ENCODE measurements around the gene NR1I3.
A peak's percentile ranks its signal among the peaks of the same experiment; 100 is the strongest.
"Not testable (repeated sequence)": the region's sequence is repeated elsewhere in the genome, so short reads cannot be mapped to it uniquely, and the experiment has no call there.

NR1I3 gene

DNA sequence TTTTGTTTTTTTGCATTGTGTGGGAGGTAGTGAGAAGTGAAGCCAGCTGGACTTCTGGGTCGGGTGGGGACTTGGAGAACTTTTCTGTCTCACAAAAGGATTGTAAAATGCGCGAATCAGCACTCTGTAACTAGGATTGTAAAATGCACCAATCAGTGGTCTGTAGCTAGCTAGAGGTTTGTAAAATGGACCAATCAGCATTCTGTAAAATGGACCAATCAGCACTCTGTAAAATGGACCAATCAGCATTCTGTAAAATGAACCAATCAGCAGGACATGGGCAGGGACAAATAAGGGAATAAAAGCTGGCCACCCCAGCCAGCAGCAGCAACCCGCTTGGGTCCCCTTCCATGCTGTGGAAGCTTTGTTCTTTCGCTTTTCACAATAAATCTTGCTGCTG lies 12.1 kb upstream of the NR1I3 start:
- not testable (repeated sequence) for DNase-seq

DNA sequence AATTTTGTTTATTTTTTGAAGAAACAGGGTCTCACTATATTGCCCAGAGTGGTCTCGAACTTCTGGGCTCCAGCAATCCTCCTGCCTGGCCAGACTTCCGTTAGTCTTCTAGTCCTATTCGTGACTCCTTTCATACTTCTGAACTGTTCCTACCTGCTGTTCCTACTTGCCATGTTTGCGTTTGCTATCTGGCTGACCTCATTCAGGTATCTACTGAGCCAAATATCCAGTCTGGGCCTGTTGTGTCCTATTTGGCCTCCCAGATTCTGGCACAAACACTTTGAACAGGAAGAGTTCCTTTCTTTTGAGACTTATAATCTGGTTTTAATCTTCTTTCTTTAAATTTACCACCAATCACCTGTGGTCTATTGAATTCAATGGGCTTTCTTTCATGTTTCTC lies 6.9 kb upstream of the NR1I3 start:
- DNase-seq = no peak

DNA sequence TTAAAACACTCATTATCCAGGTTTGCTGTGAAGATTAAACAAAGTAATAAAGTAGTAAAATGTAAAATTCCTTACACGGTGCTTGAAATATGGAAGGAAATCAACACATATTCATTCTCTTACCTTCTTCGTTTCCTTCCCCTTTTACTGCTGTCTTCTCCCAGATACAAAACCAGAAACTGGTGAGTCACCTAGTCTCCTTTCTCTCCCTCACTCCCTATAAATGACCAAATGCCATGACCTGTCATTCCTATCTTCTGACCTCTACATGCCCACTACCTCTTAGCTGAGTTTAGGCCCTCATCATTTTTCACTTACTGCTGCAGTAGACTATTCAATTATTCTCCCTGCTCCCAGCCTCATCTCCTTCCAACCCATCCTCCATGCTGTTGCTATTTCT lies 4.3 kb upstream of the NR1I3 start:
- no peak for DNase-seq

DNA sequence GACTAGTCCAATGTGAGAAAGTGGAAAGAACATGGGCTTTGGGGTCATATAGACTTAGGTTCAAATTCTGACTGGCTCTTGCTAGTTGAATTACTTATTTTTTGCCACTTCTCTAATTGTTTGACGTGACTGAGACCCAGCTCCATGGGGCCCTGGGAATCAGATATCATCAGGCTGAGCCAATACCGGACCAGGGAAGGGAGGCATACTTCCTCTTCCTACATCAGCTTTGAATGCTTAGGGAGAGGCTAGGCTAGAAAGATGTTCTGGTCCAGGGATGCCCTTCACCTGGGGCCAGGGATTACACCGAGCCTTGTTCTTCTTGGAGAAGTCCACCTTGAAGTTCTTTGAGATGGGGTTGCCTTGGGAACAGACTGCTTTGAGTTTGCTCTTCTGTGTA lies 3.7 kb upstream of the NR1I3 start:
- DNase-seq = peak in 1 of 3 experiments; percentile 5

DNA sequence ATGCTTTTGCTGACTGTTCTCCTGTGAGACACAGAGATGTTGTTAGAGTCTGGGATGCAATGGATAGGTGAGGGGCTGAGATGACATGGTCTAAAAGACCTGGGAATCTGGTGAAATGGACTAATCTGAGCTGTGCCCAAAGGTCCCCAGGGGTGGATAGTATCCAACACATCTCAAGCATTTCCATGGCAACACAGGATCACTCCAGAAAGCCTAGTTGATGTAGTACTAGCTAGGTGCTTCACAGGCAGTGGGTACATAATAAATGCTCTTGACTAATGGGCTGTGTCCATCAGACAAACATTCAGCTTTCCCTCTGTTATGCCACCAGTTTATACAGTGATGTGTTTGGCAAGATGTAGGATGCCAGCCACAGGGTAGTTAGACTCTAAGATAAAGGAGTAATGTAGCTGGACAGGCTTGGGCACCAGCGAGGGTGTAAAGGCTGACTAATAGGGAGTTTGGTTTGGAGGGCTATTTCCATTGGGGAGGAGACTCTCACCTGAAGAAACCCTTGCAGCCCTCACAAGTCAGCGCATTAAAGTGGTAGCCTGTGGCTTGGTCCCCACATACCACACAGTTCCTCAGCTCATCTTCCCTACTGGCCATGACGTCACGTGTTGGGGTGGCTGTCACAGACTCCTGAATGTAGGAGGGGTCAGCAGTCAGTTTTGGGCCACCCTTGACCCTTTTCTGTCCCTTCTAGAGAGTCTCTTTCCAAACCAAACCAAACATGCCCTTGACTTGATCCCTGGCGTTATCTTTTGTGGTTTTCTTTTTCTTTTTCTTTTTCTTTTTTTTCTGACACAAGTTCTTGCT lies 1.8 kb downstream of the NR1I3 start:
- DNase-seq = peak in 2 of 3 experiments; percentile 12 to 35

DNA sequence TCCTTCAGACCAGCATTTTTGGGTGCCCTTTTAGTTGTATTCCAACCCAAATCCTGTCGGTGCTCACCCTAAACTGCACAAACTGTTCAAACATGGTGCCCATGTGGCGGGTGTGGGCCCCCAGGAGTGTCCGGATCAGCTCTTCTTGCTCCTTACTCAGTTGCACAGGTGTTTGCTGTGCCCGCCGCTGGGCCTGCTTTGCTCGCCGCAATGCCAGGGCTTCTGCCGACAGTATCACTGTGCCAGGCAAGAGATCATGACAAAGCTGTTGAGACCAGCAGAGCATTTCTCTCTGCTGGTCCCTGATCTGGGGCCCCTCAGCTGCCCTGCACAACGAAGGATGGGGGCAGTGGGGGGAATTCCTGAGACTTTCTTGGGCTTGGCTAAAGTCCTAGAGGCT lies 4.9 kb downstream of the NR1I3 start:
- no peak for DNase-seq

DNA sequence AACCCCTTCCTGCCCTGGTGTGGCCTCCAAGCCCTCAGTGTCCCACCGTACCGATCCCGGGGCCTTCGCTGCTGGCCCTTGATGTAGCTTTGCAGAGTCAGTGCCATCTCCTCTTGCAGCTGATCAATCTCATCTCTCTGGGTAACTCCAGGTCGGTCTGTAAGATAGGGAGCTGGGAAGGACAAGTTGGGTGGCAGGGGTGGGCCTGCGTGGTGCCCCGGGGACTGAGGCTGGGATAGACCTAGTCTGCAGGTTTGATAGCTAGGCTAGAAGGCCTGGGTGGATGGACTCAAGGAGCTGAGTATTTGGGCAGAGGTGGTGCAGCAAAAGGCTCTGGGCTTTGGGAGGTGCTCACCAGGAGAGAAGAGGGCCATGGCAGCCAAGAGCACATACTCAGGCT lies 7.2 kb downstream of the NR1I3 start:
- DNase-seq = no peak

DNA sequence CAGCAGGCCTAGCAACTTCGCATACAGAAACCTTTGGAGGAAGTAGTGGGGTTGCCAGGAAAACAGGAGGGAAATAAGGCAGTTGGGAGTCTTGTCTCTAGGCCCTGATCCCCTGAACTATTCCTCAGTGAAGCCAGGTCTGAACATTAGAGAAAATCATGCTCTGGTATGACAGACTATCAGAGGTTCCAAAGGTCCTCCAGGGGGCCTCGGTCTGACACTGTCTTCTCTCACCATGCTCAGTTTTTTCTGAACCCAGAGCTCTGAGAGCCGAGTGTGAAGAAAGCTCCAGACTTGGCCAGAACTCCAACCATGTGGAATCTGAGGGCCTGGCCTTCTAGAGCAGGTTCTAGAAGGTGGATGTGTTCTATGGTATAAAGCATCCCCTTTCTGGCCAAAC lies 8.1 kb downstream of the NR1I3 start:
- peak in 1 of 3 experiments; percentile 4 for DNase-seq

DNA sequence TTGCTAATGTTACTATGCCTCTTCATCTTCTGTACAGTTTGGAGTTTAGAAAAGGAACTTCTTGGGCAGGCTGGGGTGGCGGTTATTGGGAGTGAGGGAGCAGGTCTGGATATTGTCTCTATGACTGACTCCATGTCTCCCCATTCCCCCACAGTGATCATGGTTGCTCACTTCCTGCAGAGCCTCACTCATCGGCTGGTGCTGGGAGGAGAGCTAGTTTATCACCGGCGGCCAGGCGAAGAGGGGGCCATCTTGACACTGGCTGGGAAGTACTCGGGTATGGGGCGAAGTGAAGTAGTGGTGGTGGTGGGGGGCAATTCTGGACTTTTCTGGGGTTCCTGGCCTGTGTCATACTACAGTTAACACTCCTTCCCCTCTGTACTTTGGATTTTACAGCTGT lies 10.0 kb downstream of the NR1I3 start:
- DNase-seq = no peak

DNA sequence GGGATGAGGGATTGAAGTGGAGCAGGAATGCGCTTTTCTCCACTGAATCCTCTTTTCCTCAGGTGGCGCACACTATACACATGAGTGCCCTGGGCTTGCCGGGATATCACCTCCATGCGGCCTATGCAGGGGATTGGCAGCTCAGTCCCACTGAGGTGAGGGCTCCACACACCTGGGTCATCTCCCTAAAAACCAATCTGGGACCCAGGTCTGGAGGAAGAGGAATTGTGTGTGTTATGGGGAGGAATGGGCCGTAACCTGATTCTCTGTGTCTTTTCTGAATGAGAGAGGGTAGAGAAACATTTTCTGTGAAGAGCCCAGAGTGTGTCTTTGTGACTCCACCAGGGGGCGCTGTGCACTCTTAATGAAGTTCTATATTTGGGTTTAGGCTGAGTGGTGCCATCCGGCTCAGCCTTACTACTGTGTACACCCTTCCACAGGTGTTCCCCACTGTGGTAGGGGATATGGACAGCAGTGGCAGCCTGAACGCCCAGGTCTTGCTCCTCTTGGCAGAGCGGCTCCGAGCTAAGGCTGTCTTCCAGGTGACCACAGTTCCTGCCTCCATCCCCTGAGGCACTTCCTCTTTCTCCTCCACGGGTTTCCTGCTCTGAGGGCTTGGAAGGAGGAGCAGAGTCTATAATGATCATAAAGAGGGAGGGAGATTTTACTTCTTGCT lies 10.7 kb downstream of the NR1I3 start:
- peak; percentile 62 to 94 (median 84) for DNase-seq

DNA sequence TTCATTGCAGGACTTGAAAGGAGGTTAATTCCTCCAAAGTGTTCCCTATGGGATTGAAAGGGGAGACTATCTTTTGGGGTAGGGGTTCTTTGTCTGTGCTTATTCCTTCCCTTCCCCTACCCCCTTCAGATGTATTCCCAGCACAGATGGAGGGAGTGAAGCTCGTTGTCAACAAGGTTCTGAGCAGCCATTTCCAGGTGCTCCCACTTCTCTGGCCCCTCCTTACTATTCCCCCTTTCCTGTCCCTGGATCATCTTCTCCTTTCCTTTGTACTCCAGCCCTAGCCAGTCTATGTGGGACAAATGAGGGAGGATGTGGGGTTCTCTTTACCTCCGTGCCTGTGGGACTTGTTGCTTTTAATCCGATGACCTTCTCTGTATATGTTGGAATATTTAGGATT lies 11.2 kb downstream of the NR1I3 start:
- DNase-seq = no peak

DNA sequence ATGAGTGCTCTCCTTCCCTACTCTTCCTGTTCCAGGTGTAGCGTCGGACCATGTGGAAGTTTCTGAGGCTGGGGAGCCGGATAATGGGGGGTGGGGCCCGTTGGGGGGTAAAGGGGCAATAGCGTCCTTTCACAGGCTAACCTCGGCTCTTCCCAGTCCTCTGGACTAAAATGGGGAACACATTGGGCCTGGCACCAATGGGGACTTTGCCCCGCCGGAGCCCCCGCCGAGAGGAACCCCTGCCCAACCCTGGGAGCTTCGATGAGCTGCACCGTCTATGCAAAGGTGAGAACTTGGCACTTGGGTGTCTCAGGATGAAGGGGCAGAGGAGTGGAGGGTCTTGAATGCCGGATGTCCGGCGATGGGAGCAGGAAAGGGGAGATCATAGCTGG lies 11.7 kb downstream of the NR1I3 start:
- peak in 1 of 3 experiments; percentile 26 for DNase-seq

DNA sequence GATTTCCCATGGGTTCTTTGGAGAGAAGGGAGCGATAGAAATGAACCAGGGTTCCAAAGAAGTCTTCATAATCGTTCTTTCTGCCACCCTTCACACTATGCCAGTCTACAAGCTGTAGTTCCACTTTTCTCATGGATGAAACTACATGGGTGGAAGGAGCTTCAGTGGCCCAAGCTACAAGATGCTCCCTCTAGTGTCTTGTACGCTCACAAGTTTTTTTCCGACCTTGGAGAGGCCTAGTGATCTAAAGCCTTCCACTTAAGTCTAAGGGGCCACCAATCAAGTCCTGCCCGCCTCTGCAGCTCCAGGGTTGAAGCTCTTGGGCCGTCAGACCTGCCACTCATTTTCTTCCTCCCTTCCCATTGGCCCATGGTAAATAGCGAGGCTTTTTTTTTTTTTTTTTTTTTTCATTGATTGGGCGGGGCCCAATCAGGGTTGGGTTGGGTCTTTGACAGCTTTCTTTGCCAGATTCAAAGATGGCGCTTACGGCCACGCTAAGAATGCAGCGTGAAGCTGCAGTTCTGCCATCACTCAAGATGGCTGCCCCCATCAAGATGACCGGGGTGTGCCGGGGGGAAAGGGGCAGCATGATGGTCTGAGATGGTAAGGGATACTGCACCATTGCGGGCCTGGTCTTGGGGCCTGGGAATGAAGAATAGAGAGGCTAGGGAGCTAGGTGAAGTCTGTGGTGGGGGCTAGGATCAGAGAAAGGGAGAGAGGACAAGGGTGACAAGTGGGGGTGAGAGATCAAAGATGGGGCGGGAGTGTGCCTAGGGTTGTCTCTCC lies 12.3 kb downstream of the NR1I3 start, which contains the start of gene TOMM40L:
TSS of gene TOMM40L (plus strand) at position 527 of the 786 bp plus-strand sequence. CDS start 430 bp downstream, outside the sequence.
- DNase-seq = peak; percentile 86 to 100 (median 98)

DNA sequence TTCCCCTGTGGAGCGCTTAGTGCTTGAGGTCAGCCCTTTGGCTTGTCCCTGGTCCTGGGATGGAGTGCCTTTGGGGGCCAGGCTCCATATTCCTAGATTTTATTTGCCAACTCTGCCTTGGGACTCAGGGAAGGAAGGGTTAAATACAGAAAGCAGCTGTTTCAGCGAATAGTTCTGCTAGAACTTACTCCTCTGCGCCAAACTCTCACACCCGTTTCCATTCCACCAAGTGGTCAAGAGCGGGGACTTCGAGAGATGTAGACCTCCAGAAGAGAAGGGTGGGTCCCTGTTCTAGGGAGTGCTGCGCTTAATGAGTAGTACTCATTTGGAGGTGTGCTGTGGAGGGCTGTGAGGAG lies 12.8 kb downstream of the NR1I3 start:
- no peak for DNase-seq

DNA sequence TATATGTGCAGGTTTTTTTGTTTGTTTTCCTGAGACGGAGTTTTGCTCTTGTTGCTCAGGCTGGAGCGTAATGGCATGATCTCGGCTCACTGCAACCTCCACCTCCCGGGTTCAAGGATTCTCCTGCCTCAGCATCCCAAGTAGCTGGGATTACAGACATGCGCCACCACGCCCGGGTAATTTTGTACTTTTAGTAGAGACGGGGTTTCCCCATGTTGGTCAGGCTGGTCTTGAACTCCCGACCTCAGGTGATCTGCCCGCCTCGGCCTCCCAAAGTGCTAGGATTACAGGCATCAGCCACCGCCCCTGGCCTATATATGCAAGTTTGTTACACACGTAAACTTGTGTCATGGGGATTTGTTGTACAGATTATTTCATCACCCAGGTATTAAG lies 13.3 kb downstream of the NR1I3 start:
- DNase-seq = not testable (repeated sequence)

DNA sequence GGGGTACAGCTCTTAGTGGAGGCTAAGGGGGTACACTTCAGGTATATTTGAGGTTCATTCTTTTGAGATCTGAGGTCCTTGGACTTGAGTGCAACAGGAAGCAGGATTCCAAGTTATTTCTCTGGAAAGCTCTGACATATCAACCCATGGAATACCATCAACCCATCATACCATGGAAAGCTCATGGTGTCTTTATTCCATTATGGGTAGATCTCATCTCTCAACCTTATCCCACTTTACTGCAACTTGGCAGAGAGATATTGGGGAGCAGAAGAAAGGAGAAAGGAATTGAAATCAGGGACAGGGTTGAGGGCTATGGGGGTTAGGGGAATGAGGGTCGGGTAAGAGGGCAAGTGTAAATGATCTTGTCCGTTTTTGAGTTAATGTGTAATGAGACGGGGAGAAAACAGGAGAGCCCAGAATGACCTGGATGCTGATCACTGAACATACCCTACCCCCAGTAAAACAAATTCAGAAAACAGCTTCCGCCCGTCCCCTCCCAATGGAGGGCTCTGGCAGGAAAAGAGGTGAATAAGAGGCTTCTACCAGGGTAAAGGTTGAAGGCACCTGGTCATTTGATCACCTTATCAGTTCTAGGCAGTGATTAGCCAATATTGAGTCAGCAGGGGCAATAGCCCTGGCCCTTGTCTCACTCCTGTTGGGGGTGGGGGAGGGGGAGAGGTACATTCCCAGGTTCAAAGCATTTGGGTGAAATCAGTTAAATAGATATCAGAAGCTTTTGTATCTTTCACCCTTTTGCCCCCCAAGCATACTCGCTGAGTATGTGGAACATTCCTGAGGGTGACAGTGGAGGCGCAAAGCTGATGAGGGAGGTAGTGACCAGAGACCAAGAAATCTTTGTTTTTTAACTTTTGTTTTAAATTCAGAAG lies 14.0 kb downstream of the NR1I3 start:
- no peak for DNase-seq

DNA sequence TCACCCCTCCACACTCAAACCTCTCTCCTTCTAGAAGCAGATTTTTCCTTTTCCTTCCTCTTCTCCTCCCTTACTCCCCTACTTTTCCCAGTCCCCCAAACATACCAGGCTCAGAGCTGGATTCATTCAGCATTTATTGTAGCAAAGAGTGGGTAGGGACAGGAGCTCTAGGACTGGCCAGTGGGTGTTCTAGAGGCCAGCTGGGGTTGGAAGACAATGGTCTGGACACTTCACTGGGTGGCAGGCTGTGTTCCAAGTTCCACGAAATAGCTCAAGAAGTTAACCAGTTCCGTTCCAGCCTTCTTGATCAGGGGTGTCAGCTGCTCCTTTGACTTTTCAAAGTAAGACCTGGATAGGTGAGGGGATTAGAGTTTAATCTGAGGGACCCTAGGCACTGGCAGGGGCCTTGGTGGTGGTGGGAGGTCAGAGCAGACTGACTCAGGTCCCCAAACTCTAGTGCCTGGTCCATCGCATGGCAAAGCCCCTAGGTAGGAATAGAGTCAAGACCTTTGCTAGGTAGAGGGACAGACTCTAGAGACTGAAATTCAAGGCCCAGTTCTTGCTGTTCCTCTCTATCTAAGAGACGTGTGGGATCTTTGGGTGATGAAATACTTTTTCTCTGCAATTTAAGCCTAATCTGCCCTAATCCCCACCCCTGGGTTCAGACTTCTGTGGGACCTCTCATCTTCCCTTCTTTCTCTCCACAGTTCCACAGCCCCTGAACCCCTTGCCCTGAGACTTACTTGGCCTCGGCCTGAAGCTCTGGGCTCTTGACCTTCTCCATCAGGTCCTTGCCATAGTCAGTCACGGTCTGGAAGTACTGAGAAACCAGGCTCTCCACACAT lies 15.6 kb downstream of the NR1I3 start:
- no peak for DNase-seq

DNA sequence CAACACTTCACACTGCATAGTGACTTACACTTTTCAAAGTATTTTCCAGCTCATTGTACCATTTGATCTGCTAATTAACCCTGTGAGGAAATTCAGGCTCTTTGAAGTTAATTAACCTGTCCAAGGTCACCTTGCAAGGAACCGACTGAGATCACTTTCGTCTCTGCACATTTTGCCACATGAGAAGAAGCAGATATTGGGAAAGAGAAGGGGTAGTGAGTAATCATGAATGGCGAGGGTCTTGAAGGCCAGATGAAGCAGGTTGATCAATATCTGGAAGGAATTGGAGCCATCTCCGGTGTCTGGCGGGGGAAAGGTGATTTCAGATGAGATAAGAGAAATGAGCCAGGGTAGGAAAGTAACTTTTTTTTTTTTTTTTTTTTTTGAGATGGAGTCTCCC lies 18.0 kb downstream of the NR1I3 start:
- DNase-seq = no peak

DNA sequence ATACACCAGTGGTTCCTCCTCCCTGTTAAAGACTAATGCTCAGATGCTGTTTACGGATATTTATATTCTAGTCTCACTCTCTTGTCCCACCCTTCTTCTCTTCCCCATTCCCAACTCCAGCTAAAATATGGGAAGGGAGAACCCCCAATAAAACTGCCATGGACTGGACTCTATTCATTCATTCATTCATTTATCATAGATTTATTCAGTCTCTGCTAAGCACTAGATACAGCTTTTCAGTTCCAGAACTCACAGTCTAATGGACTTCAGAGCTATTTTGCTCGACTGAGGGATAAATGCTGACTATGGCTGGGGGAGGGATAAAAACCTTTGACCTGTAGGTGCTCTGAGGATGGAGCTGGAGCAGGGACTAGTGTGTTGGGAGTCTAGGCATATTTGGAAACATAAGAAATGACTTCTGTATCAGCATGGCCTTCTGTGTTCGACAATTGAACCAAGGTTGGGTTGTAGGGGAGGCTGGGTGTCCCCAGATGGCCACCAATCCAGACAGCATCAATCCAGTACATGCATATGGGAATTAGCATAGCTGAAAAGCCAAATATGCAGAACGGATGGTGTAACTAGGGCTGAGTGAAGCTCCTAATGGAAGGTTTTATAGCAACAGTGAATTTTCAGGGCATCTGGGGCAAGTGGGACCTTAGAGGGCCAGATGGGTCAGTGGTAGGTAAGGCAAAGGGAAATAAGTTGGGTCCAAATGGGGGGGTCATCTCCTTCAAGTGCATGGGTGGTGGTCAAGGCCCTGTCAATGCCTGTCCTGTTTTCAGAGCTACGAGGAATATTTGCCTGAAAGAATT lies 18.7 kb downstream of the NR1I3 start:
- DNase-seq = no peak

DNA sequence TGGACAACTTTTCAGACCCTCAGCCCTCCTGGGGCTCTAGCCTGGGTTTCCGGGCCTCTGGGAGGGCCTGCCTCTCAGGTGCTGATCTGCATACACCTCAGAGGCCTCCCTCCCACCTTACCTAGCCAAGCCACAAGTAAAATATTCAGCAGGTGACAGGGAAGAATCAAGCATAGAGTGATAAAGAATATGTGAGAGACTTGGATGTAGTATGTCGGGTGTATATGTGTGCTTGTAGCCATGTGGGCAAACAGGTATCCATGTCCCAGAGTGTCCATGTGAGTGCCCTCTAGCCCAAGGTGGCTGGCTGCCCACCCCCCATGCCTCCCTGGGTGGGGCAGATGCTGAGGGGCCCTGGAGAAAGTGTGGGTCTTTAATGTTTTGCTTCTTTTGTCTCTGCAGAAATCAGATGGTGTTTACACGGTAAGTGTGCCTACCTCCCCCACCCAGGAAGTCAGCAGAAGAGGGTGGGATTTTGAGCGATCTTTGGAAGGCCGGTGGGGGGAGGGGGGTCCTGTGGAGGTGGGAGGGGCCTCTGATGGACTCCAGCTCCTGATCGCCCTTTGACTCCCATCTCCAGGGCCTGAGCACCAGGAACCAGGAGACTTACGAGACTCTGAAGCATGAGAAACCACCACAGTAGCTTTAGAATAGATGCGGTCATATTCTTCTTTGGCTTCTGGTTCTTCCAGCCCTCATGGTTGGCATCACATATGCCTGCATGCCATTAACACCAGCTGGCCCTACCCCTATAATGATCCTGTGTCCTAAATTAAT lies 19.5 kb downstream of the NR1I3 start:
- no peak for DNase-seq

Measured in NCI-H1417 (cell line).